ENCODE data around the gene MAU2.

The MAU2 gene

DNA sequence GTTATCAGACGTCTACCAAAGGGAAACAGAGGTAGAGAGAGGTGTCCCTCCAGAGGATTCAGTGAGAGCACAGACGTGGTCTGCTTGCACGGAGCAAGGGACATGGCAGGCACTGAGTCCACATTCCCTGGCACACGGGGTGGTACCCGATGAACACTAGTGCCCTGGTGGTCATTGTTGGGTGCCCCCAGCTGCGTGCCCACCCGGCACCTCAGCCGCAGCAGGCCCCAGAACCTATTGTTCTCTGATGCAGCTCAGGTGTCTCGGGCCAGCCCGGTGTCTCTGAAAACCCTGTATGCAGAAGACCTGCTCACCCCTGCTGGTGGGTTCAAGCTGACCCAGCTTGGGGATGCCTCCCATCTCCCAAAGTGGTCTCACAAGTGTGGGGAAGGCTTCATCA lies 12.3 kb upstream of the MAU2 start:
- no peak for DNase-seq (ENCODE audit: low read depth)

DNA sequence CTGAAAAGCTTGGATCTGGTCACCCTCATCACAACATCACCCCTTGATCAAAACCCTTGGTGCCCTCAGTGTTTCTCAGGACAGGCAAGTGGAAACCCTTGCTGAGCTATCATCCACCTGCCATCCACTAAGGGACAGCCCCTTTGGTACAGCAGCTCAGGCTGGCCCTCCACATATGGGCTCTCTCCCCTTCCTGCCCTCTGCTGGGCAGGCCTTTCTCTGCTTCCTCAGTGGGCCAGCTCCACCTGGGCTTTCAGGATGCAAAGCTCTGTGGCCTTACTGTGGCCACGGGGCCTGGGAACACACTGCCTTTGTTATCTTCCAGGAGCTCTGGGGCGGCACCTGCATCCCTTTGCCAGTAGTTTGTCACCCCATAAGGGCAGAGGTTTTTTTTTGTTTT lies 5.2 kb upstream of the MAU2 start:
- no peak for DNase-seq (ENCODE audit: low read depth)

- no peak for DNase-seq (ENCODE audit: low read depth)
Observed at GRCh38 chr19:19316082-19316481, 4.5 kb upstream of the MAU2 start.

DNA sequence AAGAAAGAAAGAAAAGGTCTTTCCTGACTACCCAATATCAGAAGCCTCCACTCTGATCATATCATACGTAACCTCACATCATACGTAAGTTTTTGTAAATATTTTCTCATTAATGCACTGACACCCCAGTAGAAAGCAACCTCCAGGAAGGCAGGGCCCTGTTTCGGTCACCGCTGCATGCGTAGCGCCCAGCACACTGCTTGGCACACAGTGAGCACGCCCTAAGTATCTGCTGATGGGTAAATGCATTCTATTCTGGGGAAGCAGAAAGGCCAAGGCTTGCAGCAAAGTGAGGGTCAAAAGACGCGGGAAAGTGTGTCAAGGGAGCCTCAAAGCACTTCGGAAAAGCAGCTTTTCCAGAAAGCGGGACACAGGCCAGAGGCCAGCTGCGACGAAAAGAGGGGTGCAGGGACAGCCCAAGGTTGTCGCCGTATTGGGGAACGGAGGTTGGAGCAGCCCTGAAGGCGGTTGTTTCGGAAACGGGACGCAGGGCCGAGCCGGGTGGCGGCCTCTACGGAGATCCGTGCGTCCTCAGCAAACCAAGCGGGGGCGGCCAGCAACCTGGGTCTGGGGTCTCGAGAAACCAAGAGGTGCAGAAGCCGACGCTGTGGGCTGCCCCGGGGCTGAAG lies 783 bp upstream of the MAU2 start:
- DNase-seq (ENCODE audit: low read depth) = no peak

DNA sequence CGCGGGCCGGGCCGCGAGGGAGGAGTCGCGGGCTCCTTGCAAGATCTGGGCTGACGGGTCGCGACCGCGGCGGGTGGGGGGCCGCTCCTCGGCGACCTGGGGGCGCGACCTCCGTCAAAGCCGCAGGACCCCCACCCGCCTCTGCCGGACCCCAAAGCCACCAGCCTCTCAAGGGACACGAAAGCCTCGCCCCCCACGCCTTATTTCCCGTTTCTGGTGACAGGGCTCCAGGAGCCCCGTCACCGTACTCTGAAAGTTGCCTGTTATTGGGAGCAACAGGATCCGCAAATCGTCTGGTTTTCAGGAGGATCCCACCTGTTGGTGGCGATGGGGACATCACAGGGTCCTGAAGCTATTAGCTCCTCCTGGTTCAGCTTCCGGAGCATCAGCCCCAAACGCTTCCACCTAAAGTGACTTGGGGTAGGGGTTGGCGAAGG lies 530 bp downstream of the MAU2 start:
- DNase-seq (ENCODE audit: low read depth) = no peak

GRCh38 chr19:19324059-19324770 lies 3.6 kb downstream of the MAU2 start:
- no peak for DNase-seq (ENCODE audit: low read depth)

- no peak for DNase-seq (ENCODE audit: low read depth)
Observed at GRCh38 chr19:19327672-19328071, 7.0 kb downstream of the MAU2 start.

DNA sequence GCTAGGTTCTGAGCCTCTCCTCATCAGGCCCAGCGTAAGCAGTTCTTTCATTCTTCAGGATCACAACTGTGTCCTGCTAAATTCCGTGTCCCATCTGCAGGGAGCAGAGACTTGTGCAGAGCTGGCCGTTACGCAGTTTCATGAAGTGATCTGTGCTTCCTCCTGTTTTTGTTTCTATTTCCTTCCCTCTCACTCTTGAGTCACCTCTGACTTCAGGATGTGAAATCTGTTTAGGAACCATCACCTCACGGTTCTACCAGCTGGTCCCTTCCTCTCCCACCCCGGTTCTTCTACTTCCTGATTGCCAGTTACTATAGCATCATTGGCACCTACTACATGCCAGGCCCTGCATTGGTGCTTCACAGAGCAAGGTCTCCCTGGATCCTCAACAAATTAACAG lies 8.5 kb downstream of the MAU2 start:
- DNase-seq (ENCODE audit: low read depth) = no peak

DNA sequence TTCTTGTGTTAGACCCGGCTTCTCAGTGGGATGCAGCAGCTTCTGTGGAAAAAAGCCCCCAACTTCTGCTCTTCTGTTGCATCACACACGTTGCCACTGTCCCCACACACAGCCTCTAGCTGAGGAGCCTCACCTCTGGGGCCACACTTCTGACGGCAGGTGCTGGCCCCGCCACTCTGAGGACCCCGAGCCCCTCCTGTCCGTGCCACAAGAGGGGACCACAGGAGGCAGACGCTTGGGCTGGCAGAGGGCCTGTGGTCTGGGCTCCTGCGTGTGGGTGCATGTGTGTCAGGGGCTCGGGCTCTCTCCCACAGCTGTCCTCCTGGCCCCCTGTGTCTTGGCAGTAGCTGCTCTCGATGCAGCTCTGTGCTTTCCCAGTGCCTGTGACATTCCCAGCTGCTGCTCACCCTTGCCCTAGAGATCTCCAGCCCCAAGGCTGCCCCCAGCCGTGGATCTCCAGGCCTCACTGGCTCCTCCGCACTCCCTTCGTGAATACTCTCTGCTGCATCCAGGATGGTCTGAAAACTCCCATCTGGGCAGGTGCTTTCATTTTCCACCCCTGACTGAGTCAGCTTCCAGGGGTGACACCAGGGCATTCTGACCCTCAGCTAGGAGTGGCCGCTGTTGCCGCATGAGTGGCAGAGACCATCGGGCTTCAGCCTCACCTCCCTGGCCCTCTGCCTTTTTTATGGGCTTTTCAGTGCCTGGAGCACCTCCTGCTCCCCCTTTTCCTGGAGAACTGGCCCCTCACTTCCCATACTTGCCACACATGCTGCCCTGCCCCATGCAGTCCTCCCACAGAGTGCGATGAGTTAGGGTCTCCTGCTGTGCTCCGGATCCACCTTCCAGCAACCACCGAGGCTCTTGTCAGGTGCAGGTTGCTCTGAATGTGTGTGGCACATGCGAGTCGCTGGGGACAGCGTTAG lies 13.7 kb downstream of the MAU2 start:
- DNase-seq (ENCODE audit: low read depth) = no peak

GRCh38 chr19:19334989-19335344 lies 14.3 kb downstream of the MAU2 start:
- DNase-seq (ENCODE audit: low read depth) = no peak

GRCh38 chr19:19335408-19336158 lies 15.0 kb downstream of the MAU2 start:
- no peak for DNase-seq (ENCODE audit: low read depth)

DNA sequence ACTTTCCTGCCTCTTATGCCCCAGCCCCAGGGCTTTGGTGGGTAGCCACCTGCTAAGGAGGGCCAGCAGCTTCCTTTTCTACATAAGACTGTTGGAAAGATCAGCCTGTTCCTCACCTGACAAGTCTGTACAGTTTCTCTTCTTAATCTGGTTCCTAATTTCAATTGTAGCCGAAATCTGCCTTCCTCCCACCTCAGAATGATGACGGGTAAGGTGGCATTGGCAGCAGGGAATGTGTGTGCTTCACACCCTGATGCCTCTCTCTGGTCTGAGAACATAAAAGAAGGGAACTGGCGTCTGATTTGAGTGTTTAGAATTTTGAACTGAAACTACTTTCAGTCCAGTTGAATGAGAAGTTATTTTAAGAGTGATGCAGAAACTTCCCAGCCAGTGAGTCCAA lies 16.0 kb downstream of the MAU2 start:
- DNase-seq (ENCODE audit: low read depth) = no peak

DNA sequence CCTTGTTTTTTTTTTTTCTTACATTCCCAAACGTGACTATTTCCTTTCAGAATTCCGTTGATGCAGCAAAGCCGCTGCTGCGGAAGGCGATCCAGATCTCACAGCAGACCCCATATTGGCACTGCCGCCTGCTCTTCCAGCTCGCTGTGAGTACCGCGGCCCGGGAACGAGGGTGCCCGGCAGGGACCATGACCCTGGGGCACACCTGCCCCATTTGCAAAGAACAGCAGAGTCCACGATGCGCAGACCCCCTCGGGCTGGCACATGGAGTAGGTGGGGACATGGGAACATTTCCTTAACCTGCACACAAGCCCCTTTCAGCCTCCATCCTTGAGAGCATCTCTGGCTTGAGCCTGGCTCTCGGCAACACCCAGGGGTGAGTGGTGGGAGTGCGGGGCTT lies 16.5 kb downstream of the MAU2 start:
- no peak for DNase-seq (ENCODE audit: low read depth)

- DNase-seq (ENCODE audit: low read depth) = no peak
Observed at GRCh38 chr19:19338082-19338481, 17.5 kb downstream of the MAU2 start.

- DNase-seq (ENCODE audit: low read depth) = no peak
Observed at GRCh38 chr19:19341026-19341425, 20.4 kb downstream of the MAU2 start.

GRCh38 chr19:19342086-19343015 lies 21.7 kb downstream of the MAU2 start:
- no peak for DNase-seq (ENCODE audit: low read depth)

- DNase-seq (ENCODE audit: low read depth) = no peak
Observed at GRCh38 chr19:19343016-19343362, 22.4 kb downstream of the MAU2 start.

GRCh38 chr19:19343762-19344161 lies 23.1 kb downstream of the MAU2 start:
- no peak for DNase-seq (ENCODE audit: low read depth)

DNA sequence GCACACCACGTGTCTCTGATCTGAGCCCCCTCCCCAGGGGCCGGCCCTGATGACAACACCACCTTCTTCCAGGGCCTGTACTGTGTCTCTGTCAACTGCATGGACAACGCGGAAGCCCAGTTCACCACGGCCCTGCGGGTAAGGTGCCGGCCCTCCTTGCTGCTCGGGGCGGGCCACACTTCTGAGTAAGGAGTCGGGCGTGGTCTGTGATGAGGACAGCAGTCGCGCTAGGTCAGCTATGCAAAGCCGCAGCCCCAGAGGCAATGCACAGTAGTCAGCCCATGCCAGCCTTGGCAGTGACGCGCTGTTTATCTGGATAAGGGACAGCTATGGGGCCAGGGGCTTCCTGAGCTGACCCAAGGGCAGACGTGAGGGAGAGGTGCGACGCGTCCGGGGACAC lies 24.6 kb downstream of the MAU2 start:
- DNase-seq (ENCODE audit: low read depth) = no peak

DNA sequence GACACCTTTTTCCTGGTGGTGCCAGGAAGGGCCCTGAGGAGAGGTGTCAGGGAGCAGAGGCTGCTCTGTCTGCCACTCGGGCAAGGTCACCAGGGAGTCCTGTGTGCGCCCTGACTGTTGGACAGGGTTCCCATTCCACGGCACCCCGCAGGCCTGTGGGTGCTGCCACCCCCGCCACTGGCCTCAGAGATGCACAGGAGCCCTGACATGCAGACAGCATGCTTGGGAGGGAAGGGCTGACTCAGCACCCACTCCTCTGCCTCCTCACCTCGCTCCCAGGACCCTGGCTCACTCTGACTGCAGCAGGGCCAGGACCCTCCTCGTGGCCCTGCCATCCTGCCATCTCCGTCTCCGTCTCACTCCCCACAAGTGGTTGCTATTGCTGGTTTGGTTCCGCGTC lies 25.3 kb downstream of the MAU2 start:
- no peak for DNase-seq (ENCODE audit: low read depth)

- no peak for DNase-seq (ENCODE audit: low read depth)
Observed at GRCh38 chr19:19347401-19348110, 26.9 kb downstream of the MAU2 start.
